ENCODE results near the gene HSF2BP. TPM values are rescaled to one million over a fixed set of nuclear protein-coding genes. Genes with fewer than 3 reads are reported as not detected.
"Not testable (repeated sequence)": the region's sequence is repeated elsewhere in the genome, so short reads cannot be mapped to it uniquely, and the experiment has no call there.

HSF2BP gene
- total RNA-seq, 1 donor from 2014 or later, result 0.12 TPM

DNA sequence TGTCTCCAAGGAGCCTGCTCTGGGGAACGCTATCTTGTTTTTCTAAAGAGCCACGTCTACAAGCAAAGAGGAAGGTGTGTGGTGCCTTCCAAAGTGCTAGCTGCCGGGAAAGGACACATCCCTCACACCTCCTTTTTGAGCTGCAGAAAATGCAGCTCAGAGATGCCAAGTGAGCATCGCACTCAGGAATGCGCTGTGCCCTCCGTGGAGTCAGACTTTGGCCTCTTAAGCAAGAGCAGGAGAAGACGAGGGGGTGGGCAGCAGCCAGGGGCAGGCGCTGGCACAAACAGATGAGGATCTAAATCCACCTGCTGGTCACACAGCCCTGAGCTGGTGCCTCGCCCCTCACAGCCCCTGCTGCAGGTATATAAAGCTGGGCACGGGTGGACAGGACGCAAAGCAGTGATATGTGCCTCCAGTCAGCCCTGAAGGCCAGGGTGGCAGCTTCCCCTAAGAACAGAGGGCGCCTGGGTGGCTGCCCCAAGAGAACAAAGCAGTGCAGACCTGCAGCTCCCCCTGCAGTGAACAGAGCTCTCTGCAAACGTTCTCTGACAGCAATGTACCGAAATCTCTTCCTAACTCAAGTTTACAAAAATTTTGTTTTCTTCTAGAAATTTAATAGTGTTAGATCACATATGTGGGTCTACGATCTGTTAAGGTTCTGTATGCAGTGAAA lies 156.1 kb downstream of the HSF2BP start:
- not testable (repeated sequence) for H3K4me3 ChIP-seq (ENCODE audit: low read depth, low read length); DNase-seq (ENCODE audit: low read depth)

DNA sequence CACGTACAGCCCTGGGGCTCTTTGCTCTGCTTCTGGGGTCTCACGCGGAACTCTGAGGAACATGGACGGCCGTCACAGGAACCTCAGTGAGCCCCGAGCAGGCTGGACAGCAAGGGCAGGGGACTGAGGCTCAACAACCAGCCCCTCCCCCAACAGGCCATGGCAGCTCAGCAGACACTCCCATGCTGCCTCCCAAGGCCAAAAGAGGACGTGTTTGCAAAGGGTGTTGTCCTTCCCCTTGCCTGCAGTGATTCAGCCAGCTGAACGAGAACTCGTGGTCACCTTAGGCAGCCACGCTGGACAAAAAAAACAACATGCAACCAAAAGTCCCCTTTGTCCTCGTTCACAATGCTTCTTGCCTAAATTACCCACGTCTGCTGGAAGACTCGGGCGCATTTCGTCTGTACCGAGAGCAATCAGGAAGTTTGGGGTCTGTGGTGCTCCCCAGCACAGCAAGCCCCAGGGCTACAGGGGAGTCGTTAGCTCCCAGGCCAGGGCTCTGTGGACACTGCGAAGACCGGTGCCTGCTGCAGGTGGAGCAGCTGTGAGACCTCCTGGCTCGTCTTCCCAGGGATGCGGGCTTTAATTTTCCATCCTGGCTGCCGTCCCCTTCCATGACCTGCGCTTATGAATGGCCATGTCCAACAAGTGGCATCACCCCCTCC lies 156.7 kb downstream of the HSF2BP start:
- H3K4me3 ChIP-seq (ENCODE audit: low read depth, low read length); DNase-seq (ENCODE audit: low read depth): not testable (repeated sequence)

DNA sequence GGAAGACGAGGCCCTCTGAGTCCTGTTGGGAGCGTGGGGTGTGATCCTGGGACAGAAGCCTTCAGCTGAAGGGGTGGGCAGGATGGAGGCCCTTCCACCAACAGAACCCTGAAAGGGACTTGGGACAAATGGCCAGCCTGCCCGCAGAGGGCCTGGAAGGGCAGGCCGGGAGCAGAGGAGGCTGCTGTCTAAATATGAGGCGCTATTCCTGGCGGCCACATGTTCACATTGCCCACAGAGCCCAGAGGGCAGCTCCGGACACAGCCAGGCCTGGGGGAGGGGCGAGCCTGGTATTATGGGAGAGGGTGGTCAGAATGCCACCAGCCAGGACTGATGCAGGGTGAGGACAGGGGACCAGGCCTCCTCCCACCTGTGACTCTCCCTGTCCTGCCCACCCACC lies 160.4 kb downstream of the HSF2BP start:
- not testable (repeated sequence) for DNase-seq (ENCODE audit: low read depth); H3K4me3 ChIP-seq (ENCODE audit: low read depth, low read length)

DNA sequence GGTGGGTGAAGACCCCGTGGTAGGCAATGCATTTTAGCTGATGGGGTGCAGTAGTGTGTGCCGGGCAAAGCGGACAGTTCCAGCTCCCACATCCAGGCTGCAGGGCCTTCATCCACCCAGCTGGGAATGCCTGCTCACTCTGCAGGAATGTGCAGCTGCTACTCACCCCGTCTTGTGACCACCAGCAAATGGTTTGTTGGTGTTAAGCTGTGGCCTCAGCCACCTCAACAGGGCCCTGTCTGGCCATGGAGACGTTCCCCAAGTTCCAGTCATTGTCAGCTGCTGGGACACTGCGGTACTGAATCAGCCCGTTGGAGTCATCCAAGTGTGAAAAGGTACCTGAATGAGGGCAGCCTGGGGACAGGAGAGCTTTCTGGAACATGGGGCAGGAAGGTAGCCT lies 161.2 kb downstream of the HSF2BP start:
- H3K4me3 ChIP-seq (ENCODE audit: low read depth, low read length); DNase-seq (ENCODE audit: low read depth): not testable (repeated sequence)

DNA sequence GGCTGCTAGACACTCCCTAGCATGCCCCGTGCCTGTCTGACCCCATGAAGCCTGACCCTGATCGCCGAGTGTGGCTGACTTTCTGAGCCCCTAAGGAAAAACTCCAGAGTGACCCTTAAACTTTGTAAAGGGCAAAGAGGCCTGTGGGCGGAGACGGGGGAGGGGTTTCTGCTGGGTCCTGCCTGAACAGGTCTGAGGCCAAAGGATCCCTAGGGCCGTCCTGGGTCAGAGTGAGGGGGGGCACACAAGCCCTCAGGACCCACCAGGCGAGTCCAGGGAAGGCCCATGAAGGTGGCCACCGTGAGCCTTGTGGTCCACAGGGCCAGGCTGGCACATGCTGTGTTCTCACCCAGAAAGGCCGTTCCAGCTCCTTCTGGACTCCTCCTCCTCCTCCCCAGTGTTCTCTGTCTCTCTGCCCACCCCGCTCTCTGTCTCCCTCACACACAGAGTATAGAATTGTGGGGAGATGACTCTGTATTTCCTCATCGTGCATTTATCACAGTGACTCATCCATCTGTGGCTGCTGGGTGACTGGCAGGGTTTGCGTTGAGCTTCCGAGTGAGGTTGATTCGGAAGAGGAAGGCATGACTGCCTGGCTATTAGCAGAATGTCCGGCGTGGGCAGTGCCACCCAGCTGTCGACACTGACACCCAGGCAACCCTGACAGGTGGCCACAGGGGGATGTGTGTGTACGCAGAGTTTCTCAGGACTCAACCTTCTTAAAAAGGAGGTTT lies 164.8 kb downstream of the HSF2BP start:
- not testable (repeated sequence) for H3K4me3 ChIP-seq (ENCODE audit: low read depth, low read length); DNase-seq (ENCODE audit: low read depth)

DNA sequence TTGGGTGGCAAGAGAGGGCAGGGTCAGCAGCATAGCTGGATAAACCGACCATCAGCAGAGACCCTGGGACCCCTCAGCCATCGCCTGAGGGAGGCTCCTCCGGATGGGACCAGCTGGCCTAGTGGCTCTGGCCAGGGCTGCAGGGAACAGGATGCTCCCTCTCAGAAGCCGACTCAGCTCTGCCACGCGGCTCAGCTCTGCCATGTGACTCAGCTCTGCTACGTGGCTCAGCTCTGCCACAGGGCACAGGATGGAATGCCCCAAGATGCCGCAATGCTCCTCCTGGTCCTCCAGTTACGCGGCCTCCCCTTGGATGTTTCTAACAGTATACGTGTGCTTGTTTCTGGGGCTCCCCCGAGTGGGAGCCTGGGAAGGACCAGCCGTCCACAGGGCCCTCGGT lies 165.8 kb downstream of the HSF2BP start:
- DNase-seq (ENCODE audit: low read depth); H3K4me3 ChIP-seq (ENCODE audit: low read depth, low read length): not testable (repeated sequence)

DNA sequence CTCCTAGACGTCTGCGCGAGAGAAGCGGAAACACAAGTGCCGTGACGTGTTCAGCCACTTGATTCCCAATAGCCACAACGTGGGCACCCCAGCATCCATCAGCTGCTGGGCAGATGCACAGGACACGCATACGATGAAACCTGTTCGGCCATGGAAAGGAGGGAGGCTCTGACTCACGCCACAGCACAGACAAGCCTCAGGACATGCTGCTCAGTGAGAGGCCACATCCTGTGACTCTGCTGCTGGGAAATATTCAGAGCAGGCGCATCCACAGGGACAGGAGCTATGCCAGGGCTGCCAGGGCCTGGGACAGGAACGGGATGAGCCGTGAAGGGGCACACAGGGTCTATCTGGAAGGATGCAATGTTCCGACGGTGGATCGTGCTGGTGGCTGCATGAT lies 171.1 kb downstream of the HSF2BP start:
- not testable (repeated sequence) for H3K4me3 ChIP-seq (ENCODE audit: low read depth, low read length); DNase-seq (ENCODE audit: low read depth)

DNA sequence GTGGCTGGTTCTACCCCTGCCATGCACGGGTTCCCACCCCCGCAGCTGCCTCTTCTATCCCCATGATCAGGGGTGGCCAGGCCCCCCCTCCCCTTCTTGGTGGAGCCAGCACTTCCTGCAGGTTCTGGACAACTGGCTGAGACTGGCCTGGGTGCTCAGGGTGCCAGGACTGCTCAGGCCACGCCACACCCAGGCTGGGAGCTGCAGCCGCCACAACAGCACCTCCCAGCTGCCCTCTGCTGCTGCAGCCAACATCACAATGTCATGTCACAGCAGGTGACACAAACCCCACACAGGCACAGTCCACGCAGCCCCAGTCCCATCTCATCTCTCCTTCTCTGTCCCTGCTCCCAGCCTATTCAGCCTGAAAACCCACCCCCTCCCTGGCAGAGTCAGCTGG lies 173.2 kb downstream of the HSF2BP start:
- not testable (repeated sequence) for H3K4me3 ChIP-seq (ENCODE audit: low read depth, low read length); DNase-seq (ENCODE audit: low read depth)

DNA sequence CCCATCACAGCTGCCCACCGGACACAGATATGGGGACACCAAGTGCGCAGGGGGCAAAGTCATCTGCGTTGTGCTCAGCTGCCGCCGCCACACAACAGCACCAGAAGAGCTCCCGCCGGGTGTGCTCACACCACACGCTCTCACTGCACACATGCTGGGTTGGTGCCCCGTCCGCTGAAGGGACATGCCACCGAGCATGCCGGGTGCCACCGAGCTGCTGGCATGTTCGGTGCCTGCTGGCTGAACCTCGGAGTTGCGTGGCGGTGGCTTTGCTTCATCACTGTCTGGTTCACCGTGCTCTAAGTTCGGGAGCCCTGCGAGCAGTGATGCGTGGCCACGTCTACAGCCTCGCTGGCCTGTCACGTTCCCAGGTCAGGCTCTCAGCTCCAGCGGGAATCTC lies 174.3 kb downstream of the HSF2BP start:
- not testable (repeated sequence) for DNase-seq (ENCODE audit: low read depth); H3K4me3 ChIP-seq (ENCODE audit: low read depth, low read length)

DNA sequence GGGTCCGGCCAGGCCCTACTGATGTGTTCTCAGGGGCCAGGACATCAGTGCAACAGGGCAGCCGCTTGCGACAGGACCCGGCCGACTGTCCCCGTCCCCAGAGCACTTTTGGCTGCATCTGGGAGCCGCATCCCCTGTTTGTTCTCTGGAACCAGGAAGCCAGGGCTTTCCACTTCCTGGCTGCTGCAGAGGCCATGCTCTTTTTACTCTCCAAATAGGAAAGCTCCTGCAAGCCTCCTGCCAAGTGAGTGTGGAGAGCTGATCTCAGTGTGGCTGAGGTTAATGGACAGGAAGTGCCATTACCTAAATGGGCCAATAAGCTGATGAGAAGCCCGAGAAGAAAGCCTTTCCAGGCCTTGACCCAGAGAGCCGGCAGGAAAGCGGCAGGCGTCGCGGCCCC lies 180.1 kb downstream of the HSF2BP start:
- not testable (repeated sequence) for H3K4me3 ChIP-seq (ENCODE audit: low read depth, low read length); DNase-seq (ENCODE audit: low read depth)

Other genes with a start within 250 kb of the HSF2BP start
- 2.7 and 4.4 TPM in 2 replicates for gene SIK1, start 232.4 kb downstream of the HSF2BP start, total RNA-seq
- gene RRP1B, start 72 bp upstream of the HSF2BP start, total RNA-seq, result 37.6 and 49.2 TPM in 2 replicates
- 121 and 130 TPM in 2 replicates for gene PDXK, start 59.6 kb upstream of the HSF2BP start, total RNA-seq
- gene CSTB, start 116.8 kb upstream of the HSF2BP start, total RNA-seq, result 11.0 and 20.1 TPM in 2 replicates
- gene RRP1, start 130.1 kb upstream of the HSF2BP start, total RNA-seq, result 26.1 and 40.4 TPM in 2 replicates
- gene AGPAT3, start 205.7 kb upstream of the HSF2BP start, total RNA-seq, result 39.1 and 53.4 TPM in 2 replicates